Skeletal muscle tissue (tissue), 4 donors: ENCODE data around the gene NAA38. TPM values are rescaled to one million over a fixed set of nuclear protein-coding genes. Genes with fewer than 3 reads are reported as not detected.

Experiments used
- H3K27ac ChIP-seq: one replicate; pipeline ENCODE4 v1.7.0; 2013; ENCODE audit warnings: mild to moderate bottlenecking, low read depth, low read length, inconsistent platforms
- H3K27me3 ChIP-seq, 3 donors: one replicate each; pipeline ENCODE4 v1.7.0; 2013; ENCODE audit warnings: low read length in 3 of 3; ENCODE audit not compliant: control insufficient read depth in 3 of 3, insufficient read depth in 3 of 3
- H3K36me3 ChIP-seq, 3 donors: one replicate each; pipeline ENCODE4 v1.7.0; 2013; ENCODE audit warnings: low read length in 3 of 3; ENCODE audit not compliant: control insufficient read depth in 3 of 3, insufficient read depth in 3 of 3
- H3K4me1 ChIP-seq, 3 donors: one replicate each; pipeline ENCODE4 v1.7.0; 2013; ENCODE audit warnings: low read length in 3 of 3, mild to moderate bottlenecking in 3 of 3; ENCODE audit not compliant: control insufficient read depth in 3 of 3, insufficient read depth in 3 of 3
- H3K4me3 ChIP-seq, 3 donors: one replicate each; pipeline ENCODE4 v1.7.0; 2013; ENCODE audit warnings: low read length in 3 of 3
- H3K9ac ChIP-seq, 3 donors: one replicate each; pipeline ENCODE4 v1.7.0; 2013; ENCODE audit warnings: low read length in 3 of 3, mild to moderate bottlenecking in 3 of 3, moderate library complexity in 2 of 3, low read depth in 1 of 3
- H3K9me3 ChIP-seq, 3 donors: one replicate each; pipeline ENCODE4 v1.7.0; 2013; ENCODE audit warnings: low read length in 3 of 3; ENCODE audit not compliant: control insufficient read depth in 3 of 3
- total RNA-seq: library from RNA; depleted of rRNA; stranded (reverse); fragments of >200 nt; gene quantifications from one replicate; pipeline ENCODE4 v1.2.3, GENCODE V29; 2014
- donor health status: Osteomylitis.

NAA38 gene
- total RNA-seq, 1 donor from 2014 or later: 50.1 TPM

DNA sequence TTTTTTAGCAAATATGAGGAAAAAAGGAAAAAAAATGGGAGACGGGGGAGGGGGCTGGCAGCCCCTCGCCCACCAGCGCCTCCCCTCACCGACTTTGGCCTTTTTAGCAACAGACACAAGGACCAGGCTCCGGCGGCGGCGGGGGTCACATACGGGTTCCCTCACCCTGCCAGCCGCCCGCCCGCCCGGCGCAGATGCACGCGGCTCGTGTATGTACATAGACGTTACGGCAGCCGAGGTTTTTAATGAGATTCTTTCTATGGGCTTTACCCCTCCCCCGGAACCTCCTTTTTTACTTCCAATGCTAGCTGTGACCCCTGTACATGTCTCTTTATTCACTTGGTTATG lies 3.7 kb downstream of the NAA38 start:
- Histone ChIP-seq H3K9me3 (no peaks in the 10 kb centered on the region), H3K9ac (no peak overlapping the region), H3K4me1 (peaks cover 40 to 50% (median 47%) of the 10 kb centered on the region in 3 donors), H3K27me3 (no peaks in the 10 kb centered on the region), H3K36me3 (peaks cover 34 to 42% (median 36%) of the 10 kb centered on the region in 3 donors), H3K4me3 (no peak overlapping the region), H3K27ac (no peak overlapping the region)

DNA sequence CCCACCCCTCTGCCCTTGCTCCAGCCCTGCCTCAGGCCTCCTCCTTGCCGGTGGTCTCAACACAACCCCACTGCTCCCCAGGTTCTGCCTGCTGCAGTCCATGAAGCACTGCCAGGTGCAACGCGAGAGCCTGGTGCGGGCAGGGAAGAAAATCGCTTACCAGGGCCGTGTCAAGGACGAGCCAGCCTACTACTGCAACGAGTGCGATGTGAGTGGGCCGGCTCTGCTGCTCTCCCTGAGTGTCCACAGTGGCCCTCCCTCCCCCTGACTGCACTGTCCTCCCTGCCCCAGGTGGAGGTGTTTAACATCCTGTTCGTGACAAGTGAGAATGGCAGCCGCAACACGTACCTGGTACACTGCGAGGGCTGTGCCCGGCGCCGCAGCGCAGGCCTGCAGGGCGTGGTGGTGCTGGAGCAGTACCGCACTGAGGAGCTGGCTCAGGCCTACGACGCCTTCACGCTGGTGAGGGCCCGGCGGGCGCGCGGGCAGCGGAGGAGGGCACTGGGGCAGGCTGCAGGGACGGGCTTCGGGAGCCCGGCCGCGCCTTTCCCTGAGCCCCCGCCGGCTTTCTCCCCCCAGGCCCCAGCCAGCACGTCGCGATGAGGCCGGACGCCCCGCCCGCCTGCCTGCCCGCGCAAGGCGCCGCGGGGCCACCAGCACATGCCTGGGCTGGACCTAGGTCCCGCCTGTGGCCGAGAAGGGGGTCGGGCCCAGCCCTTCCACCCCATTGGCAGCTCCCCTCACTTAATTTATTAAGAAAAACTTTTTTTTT lies 4.3 kb downstream of the NAA38 start:
- Histone ChIP-seq H3K27me3 (no peaks in the 10 kb centered on the region), H3K4me3 (peak overlapping the region in 1 of 3 donors; percentile 14), H3K27ac (no peak overlapping the region), H3K9me3 (no peaks in the 10 kb centered on the region), H3K4me1 (peaks cover 34 to 44% (median 41%) of the 10 kb centered on the region in 3 donors), H3K9ac (no peak overlapping the region), H3K36me3 (peaks cover 34 to 45% (median 36%) of the 10 kb centered on the region in 3 donors)

DNA sequence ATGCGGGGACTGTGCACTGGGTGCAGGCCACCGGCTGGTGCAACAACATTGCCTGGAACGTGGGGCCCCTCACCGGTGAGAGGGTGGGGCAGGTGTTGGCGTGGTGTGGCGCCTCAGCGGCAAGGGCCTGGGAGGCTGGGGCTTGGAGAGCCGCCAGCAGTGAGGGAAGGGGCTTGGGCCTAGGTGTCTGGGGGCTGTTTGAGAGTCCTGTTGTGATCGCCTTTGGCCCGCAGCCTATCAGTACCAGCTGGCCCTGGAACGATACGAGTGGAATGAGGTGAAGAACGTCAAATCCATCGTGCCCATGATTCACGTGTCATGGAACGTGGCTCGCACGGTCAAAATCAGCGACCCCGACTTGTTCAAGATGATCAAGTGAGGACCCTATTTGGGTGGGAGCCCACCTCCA lies 5.1 kb downstream of the NAA38 start:
- peaks cover 33 to 43% (median 39%) of the 10 kb centered on the region in 3 donors for H3K4me1 ChIP-seq
- no peaks in the 10 kb centered on the region for H3K27me3 ChIP-seq
- peaks cover 36 to 47% (median 38%) of the 10 kb centered on the region in 3 donors for H3K36me3 ChIP-seq
- no peak overlapping the region for H3K27ac ChIP-seq
- H3K4me3 ChIP-seq: peak overlapping the region in 1 of 3 donors; percentile 35
- H3K9me3 ChIP-seq: no peaks in the 10 kb centered on the region
- H3K9ac ChIP-seq: no peak overlapping the region

- Histone ChIP-seq H3K36me3 (peaks cover 41 to 51% (median 44%) of the 10 kb centered on the region in 3 donors), H3K27ac (no peak overlapping the region), H3K9ac (peak overlapping the region in 1 of 3 donors; percentile 40), H3K4me3 (peak overlapping the region; percentile 30 to 40 (median 35)), H3K27me3 (no peaks in the 10 kb centered on the region), H3K9me3 (no peaks in the 10 kb centered on the region), H3K4me1 (peaks cover 29 to 40% (median 36%) of the 10 kb centered on the region in 3 donors)
These were observed 5.7 kb downstream of the NAA38 start for GRCh38 chr17:7851438-7852261.

DNA sequence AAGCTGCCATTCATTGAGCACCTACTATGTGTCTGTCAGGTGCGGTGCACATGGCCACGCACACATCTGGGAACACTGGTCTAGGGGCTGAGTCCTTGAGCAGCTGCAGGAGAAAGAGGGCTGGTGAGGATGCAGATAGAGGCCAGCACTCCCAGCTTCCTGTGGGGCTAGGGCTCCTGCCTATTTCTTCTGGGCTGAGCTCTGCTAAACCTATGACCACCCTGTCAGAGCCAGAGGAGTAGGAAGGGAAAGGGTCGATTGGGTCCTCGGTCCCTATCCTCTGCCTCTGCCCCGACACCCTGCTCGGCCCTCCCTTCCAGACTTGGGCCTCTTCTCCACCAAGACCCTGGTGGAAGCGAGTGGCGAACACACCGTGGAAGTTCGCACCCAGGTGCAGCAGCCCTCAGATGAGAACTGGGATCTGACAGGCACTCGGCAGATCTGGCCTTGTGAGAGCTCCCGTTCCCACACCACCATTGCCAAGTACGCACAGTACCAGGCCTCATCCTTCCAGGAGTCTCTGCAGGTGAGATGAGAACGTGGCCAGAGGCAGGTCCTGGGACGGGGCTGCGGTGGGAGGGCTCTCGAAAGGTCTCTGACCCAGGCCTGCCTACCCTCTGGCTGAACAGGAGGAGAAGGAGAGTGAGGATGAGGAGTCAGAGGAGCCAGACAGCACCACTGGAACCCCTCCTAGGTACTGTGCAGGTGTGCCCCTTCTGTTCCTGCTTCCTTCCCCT lies 6.5 kb downstream of the NAA38 start:
- Histone ChIP-seq H3K27ac (no peak overlapping the region), H3K4me1 (peaks cover 23 to 35% (median 28%) of the 10 kb centered on the region in 3 donors)

DNA sequence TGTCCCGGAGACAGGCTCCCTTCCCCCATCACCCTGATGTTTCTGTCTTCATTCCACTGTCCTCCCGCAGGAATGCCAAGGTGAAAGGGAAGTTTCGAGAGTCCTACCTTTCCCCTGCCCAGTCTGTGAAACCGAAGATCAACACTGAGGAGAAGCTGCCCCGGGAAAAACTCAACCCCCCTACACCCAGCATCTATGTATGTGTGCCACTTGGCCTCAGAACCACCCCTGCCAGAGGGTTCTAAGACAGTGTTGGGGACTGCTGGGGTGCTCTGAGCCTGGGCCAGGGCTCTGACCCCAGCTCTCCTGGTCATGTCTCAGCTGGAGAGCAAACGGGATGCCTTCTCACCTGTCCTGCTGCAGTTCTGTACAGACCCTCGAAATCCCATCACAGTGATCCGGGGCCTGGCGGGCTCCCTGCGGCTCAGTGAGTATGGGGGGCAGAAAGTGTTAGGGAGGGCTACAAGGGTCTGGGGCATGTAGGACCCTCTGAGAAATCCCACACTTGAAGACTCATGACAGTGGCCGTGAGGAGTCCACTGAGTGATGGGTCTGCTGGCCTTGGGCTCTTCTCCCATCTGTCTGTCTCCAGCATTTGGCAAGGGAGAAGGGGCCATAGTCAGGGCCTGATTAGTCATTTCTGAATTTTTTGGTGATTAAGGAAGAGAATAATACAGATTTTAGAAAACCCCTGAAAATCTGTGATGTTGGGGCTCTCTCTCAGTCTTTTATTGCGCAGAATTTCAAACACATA lies 7.4 kb downstream of the NAA38 start:
- Histone ChIP-seq H3K27me3 (no peaks in the 10 kb centered on the region), H3K4me1 (peaks cover 24 to 35% (median 28%) of the 10 kb centered on the region in 3 donors), H3K36me3 (peaks cover 48 to 58% (median 50%) of the 10 kb centered on the region in 3 donors), H3K9ac (no peak overlapping the region), H3K27ac (no peak overlapping the region), H3K4me3 (no peak overlapping the region), H3K9me3 (no peaks in the 10 kb centered on the region)

More for the DNA sequence above, 6.5 kb downstream of the NAA38 start:
- Histone ChIP-seq H3K27me3 (no peaks in the 10 kb centered on the region), H3K9me3 (no peaks in the 10 kb centered on the region), H3K9ac (peak overlapping the region in 1 of 3 donors; percentile 40), H3K36me3 (peaks cover 45 to 57% (median 48%) of the 10 kb centered on the region in 3 donors), H3K4me3 (peak overlapping the region in 1 of 3 donors; percentile 40)

DNA sequence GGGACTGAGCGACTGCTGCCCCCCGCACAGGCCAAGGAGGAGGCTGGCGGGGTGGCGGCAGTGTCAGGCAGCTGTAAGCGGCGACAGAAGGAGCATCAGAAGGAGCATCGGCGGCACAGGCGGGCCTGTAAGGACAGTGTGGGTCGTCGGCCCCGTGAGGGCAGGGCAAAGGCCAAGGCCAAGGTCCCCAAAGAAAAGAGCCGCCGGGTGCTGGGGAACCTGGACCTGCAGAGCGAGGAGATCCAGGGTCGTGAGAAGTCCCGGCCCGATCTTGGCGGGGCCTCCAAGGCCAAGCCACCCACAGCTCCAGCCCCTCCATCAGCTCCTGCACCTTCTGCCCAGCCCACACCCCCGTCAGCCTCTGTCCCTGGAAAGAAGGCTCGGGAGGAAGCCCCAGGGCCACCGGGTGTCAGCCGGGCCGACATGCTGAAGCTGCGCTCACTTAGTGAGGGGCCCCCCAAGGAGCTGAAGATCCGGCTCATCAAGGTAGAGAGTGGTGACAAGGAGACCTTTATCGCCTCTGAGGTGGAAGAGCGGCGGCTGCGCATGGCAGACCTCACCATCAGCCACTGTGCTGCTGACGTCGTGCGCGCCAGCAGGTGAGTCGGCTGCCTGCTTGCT lies 8.1 kb downstream of the NAA38 start:
- no peaks in the 10 kb centered on the region for H3K27me3 ChIP-seq
- peaks cover 28 to 37% (median 31%) of the 10 kb centered on the region in 3 donors for H3K4me1 ChIP-seq
- no peak overlapping the region for H3K4me3 ChIP-seq
- H3K9me3 ChIP-seq: no peaks in the 10 kb centered on the region
- no peak overlapping the region for H3K9ac ChIP-seq
- H3K27ac ChIP-seq: no peak overlapping the region
- H3K36me3 ChIP-seq: peaks cover 48 to 58% (median 50%) of the 10 kb centered on the region in 3 donors

DNA sequence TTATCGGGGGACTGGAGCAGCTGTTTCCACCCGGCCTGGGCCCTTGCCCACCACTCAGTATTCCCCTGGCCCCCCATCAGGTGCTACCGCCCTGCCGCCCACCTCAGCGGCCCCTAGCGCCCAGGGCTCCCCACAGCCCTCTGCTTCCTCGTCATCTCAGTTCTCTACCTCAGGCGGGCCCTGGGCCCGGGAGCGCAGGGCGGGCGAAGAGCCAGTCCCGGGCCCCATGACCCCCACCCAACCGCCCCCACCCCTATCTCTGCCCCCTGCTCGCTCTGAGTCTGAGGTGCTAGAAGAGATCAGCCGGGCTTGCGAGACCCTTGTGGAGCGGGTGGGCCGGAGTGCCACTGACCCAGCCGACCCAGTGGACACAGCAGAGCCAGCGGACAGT lies 8.6 kb downstream of the NAA38 start:
- Histone ChIP-seq H3K9ac (no peak overlapping the region), H3K36me3 (peaks cover 48 to 58% (median 50%) of the 10 kb centered on the region in 3 donors), H3K27ac (no peak overlapping the region), H3K9me3 (no peaks in the 10 kb centered on the region), H3K4me1 (peaks cover 28 to 41% (median 34%) of the 10 kb centered on the region in 3 donors), H3K4me3 (no peak overlapping the region), H3K27me3 (no peaks in the 10 kb centered on the region)

DNA sequence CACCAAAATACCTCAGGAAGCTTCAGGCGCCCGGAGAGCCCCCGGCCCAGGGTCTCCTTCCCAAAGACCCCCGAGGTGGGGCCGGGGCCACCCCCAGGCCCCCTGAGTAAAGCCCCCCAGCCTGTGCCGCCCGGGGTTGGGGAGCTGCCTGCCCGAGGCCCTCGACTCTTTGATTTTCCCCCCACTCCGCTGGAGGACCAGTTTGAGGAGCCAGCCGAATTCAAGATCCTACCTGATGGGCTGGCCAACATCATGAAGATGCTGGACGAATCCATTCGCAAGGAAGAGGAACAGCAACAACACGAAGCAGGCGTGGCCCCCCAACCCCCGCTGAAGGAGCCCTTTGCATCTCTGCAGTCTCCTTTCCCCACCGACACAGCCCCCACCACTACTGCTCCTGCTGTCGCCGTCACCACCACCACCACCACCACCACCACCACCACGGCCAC lies 9.2 kb downstream of the NAA38 start:
- H3K27me3 ChIP-seq: no peaks in the 10 kb centered on the region
- no peak overlapping the region for H3K9ac ChIP-seq
- H3K9me3 ChIP-seq: no peaks in the 10 kb centered on the region
- no peak overlapping the region for H3K27ac ChIP-seq
- H3K36me3 ChIP-seq: peaks cover 47 to 58% (median 50%) of the 10 kb centered on the region in 3 donors
- no peak overlapping the region for H3K4me3 ChIP-seq
- peaks cover 30 to 46% (median 36%) of the 10 kb centered on the region in 3 donors for H3K4me1 ChIP-seq
